Endothelial cell of umbilical vein (primary cell): Measurements from ENCODE around the gene PSME4. TPM values are rescaled to one million over a fixed set of nuclear protein-coding genes. Genes with fewer than 3 reads are reported as not detected.

Experiments
- BruUV-seq: library from RNA; stranded (reverse); fragments of 400-500 nt; replicated peaks from 2 replicates; lab custom pipeline; 2021; lab: Mats Ljungman, UMichigan
- CTCF ChIA-PET: fragments of 300-600, 350-600 bp; sonication (Branson Sonifier 250); formaldehyde crosslinking; loops from one replicate; lab custom pipeline; 2021; ENCODE audit warnings: antibody characterized with exemption, inconsistent platforms; lab: Charles Lee
- POLR2A ChIA-PET: fragments of 300-600, 350-600 bp; sonication (Branson Sonifier 250); formaldehyde crosslinking; loops from one replicate; lab custom pipeline; 2021; ENCODE audit warnings: antibody characterized with exemption, inconsistent platforms; lab: Charles Lee
- DNase-seq: peaks from one replicate; pipeline ENCODE4 v3.0.0-alpha.2; 2011; ENCODE audit warnings: low read depth, low spot score
- FAIRE-seq: peaks from 2 replicates; lab custom pipeline; 2011; peaks lifted over from hg19 to GRCh38; lab: Jason Lieb, UNC
- H2AFZ ChIP-seq: 2 replicates; pipeline ENCODE4 v1.6.0; 2012; ENCODE audit warnings: low read depth, low read length, control low read depth, inconsistent platforms
- H3K27ac ChIP-seq: 2 replicates; pipeline ENCODE4 v1.5.1; 2011; ENCODE audit warnings: low read depth, mild to moderate bottlenecking, control low read depth, low read length, moderate library complexity; ENCODE audit not compliant: insufficient read depth
- H3K27me3 ChIP-seq, 2 experiments: 2 replicates each; pipeline versions ENCODE4 v1.6.0 to v1.6.1; 2011; ENCODE audit warnings: low read length in 2 of 2, mixed read lengths in 1 of 2; ENCODE audit not compliant: control insufficient read depth in 2 of 2, insufficient read depth in 2 of 2
- H3K36me3 ChIP-seq, 2 experiments: 2 replicates in 1 of 2; 3 replicates in 1 of 2; pipeline ENCODE4 v1.5.1; 2011; ENCODE audit warnings: low read length in 2 of 2, mild to moderate bottlenecking in 1 of 2, moderate library complexity in 1 of 2; ENCODE audit not compliant: control insufficient read depth in 2 of 2, insufficient read depth in 2 of 2; ENCODE audit errors: extremely low read depth in 1 of 2
- H3K4me1 ChIP-seq: 3 replicates; pipeline ENCODE4 v1.5.1; 2011; ENCODE audit warnings: mild to moderate bottlenecking, low read length; ENCODE audit not compliant: control insufficient read depth, insufficient read depth; ENCODE audit errors: extremely low read depth
- H3K4me2 ChIP-seq: 2 replicates; pipeline ENCODE4 v1.6.1; 2011; ENCODE audit warnings: low read length, control low read depth, mixed read lengths; ENCODE audit not compliant: insufficient read depth
- H3K4me3 ChIP-seq, 3 experiments: fragments of 200-600 bp in 1 of 3; sonication (generic), shearing (Covaris generic) in 1 of 3; replicated peaks in 1 of 3; 2 replicates each; pipeline ENCODE4 v1.5.1; 2011 to 2016; ENCODE audit warnings: control low read depth in 3 of 3, low read length in 3 of 3, mild to moderate bottlenecking in 2 of 3, inconsistent platforms in 1 of 3, low read depth in 1 of 3, moderate library complexity in 1 of 3; ENCODE audit not compliant: insufficient read depth in 1 of 3
- H3K79me2 ChIP-seq: 2 replicates; pipeline ENCODE4 v1.6.0; 2012; ENCODE audit warnings: low read length, inconsistent platforms; ENCODE audit not compliant: control insufficient read depth, insufficient read depth
- H3K9ac ChIP-seq: replicated peaks from 2 replicates; pipeline ENCODE3; 2011; ENCODE audit warnings: low read length, control low read depth; ENCODE audit not compliant: insufficient read depth; ENCODE audit errors: extremely low read depth
- H3K9me1 ChIP-seq: replicated peaks from 3 replicates; pipeline ENCODE4 v1.6.0; 2011; ENCODE audit warnings: mild to moderate bottlenecking, low read length; ENCODE audit not compliant: control insufficient read depth, insufficient read depth; ENCODE audit errors: extremely low read depth
- H3K9me3 ChIP-seq: replicated peaks from 2 replicates; pipeline ENCODE4 v1.5.1; 2012; ENCODE audit warnings: low read length, inconsistent platforms; ENCODE audit not compliant: control insufficient read depth, insufficient read depth
- H4K20me1 ChIP-seq: replicated peaks from 2 replicates; pipeline ENCODE3; 2011; ENCODE audit warnings: mild to moderate bottlenecking, low read length; ENCODE audit not compliant: control insufficient read depth, insufficient read depth; ENCODE audit errors: extremely low read depth
- EZH2 ChIP-seq: IDR thresholded peaks from 2 replicates; pipeline ENCODE4 v1.6.1; 2012; ENCODE audit warnings: borderline replicate concordance, low read depth, mild to moderate bottlenecking, moderate library complexity, low read length, inconsistent platforms; ENCODE audit not compliant: severe bottlenecking
- FOS ChIP-seq: IDR thresholded peaks from 2 replicates; pipeline ENCODE4 v1.6.1; 2011; ENCODE audit warnings: mild to moderate bottlenecking, low read length, moderate library complexity, borderline replicate concordance; ENCODE audit not compliant: insufficient read depth
- GATA2 ChIP-seq: IDR thresholded peaks from 2 replicates; pipeline ENCODE4 v1.7.0; 2011; ENCODE audit warnings: low read depth, mild to moderate bottlenecking, moderate library complexity, mixed read lengths, low read length; ENCODE audit not compliant: insufficient read length, insufficient read depth
- JUN ChIP-seq: IDR thresholded peaks from 2 replicates; pipeline ENCODE4 v1.6.1; 2011; ENCODE audit warnings: borderline replicate concordance, low read depth; ENCODE audit not compliant: insufficient read length, insufficient read depth
- MYC ChIP-seq: IDR thresholded peaks from one replicate; pipeline ENCODE4 v1.6.1; 2011; ENCODE audit warnings: mild to moderate bottlenecking, low read depth, low read length
- POLR2A ChIP-seq: IDR thresholded peaks from 2 replicates; pipeline ENCODE4 v1.6.1; 2012; ENCODE audit warnings: low read depth, mild to moderate bottlenecking, control low read depth, low read length
- POLR2AphosphoS5 ChIP-seq: IDR thresholded peaks from 2 replicates; pipeline ENCODE4 v1.6.1; 2012; ENCODE audit warnings: low read depth, mild to moderate bottlenecking, control low read depth, low read length, moderate library complexity; ENCODE audit not compliant: insufficient read depth
- dilution Hi-C: fragments of 300-500 bp; cut with MboI; formaldehyde crosslinking; loops from one replicate; pipeline ENCODE4 v1.15.0; 2019; ENCODE audit warnings: low sequenced_read_pairs; ENCODE audit not compliant: extremely low pct_ligation_motif_present
- intact Hi-C: fragments of 100-400 bp; cut with micrococcal nuclease; formaldehyde crosslinking; loops from one replicate; pipeline ENCODE4 v1.10.0; 2022
- polyA plus RNA-seq, 4 experiments: library from polyadenylated mRNA; depleted of rRNA in 3 of 4; stranded (reverse) in 3 of 4; unstranded in 1 of 4; fragments of >200 nt; gene quantifications; 2 replicates each; pipeline versions ENCODE4 v1.2.1 to v1.2.3, GENCODE V29; 2011 to 2012; ENCODE audit warnings: missing spikeins in 1 of 4
- total RNA-seq: library from RNA; stranded (reverse); gene quantifications from 2 replicates; pipeline ENCODE4 v1.2.3, GENCODE V29; 2021
- TF ChIP-seq, protein P1 (sequence below): IDR thresholded peaks from 2 replicates; pipeline ENCODE4 v1.6.1; 2011; ENCODE audit not compliant: insufficient read depth, insufficient read length
- TF ChIP-seq, protein P2 (sequence below), 2 donors: IDR thresholded peaks; 1 replicate in 1 of 2; 2 replicates in 1 of 2; pipeline ENCODE4 v1.5.1; 2011; ENCODE audit warnings: low read length in 2 of 2, mild to moderate bottlenecking in 2 of 2, moderate library complexity in 2 of 2, control low read depth in 1 of 2, inconsistent platforms in 1 of 2, low read depth in 1 of 2; ENCODE audit not compliant: insufficient read depth in 1 of 2; ENCODE audit errors: extremely low read depth in 1 of 2

The PSME4 gene
- total and polyA plus RNA-seq, 2 donors (not counting 3 experiments of a cell fraction or from before 2014, with no cell fraction given), result 24.7 to 82.6 TPM

DNA sequence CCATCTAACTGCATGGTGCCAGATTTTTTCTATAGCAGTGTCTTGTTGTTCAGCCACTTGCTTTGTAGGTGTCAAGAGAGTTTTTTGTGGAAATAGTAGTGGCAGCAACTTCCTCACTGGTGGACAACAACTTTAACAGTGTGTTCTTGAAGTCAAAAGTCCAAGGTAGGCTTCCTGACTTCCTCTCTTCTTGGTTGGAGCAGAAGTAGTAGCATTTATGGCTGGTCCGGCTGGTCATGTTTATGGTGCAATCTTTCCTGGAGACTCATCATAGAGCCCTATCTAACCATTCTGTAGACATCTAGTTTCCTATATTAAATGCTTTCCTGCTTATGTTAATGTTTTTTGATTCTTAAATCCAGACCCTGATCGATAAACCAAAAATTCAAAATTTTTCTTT lies 122.7 kb downstream of the PSME4 start:
- Histone ChIP-seq H3K27ac (no peak overlapping the region), H3K36me3 (no peaks in the 10 kb centered on the region), H3K9me3 (no peaks in the 10 kb centered on the region), H3K4me2 (no peak overlapping the region), H4K20me1 (no peaks in the 10 kb centered on the region), H3K79me2 (no peaks in the 10 kb centered on the region), H3K9ac (no peak overlapping the region), H3K9me1 (no peaks in the 10 kb centered on the region), H3K27me3 (no peaks in the 10 kb centered on the region), H3K4me3 (no peak overlapping the region), H2AFZ (no peak overlapping the region), H3K4me1 (peaks cover 9% of the 10 kb centered on the region)
- DNase-seq, result no peak
- no peak for TF ChIP-seq JUN
- TF ChIP-seq EZH2, result no peak
- no peak for TF ChIP-seq POLR2AphosphoS5
- TF ChIP-seq, protein P1, sequence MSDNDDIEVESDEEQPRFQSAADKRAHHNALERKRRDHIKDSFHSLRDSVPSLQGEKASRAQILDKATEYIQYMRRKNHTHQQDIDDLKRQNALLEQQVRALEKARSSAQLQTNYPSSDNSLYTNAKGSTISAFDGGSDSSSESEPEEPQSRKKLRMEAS, result no peak
- TF ChIP-seq POLR2A, result no peak
- no peak for TF ChIP-seq GATA2
- TF ChIP-seq MYC, result no peak
- no peak for TF ChIP-seq FOS
- TF ChIP-seq, protein P2, sequence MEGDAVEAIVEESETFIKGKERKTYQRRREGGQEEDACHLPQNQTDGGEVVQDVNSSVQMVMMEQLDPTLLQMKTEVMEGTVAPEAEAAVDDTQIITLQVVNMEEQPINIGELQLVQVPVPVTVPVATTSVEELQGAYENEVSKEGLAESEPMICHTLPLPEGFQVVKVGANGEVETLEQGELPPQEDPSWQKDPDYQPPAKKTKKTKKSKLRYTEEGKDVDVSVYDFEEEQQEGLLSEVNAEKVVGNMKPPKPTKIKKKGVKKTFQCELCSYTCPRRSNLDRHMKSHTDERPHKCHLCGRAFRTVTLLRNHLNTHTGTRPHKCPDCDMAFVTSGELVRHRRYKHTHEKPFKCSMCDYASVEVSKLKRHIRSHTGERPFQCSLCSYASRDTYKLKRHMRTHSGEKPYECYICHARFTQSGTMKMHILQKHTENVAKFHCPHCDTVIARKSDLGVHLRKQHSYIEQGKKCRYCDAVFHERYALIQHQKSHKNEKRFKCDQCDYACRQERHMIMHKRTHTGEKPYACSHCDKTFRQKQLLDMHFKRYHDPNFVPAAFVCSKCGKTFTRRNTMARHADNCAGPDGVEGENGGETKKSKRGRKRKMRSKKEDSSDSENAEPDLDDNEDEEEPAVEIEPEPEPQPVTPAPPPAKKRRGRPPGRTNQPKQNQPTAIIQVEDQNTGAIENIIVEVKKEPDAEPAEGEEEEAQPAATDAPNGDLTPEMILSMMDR (IDR thresholded peaks at IDR 0.05; ENCODE audit: extremely low read depth in 1 of 2, insufficient read depth in 1 of 2, low read depth in 1 of 2, low read length in 2 of 2), result no peak
- intact Hi-C loops, result no loop called here
- ChIA-PET POLR2A (no interaction called here), CTCF (no interaction called here)
- dilution Hi-C loops, result no loop called here
- no peak for FAIRE-seq
- no TSS peak for BruUV-seq
